Fibroblast of lung (primary cell): ENCODE measurements around the gene ZBTB32. TPM values are rescaled to one million over a fixed set of nuclear protein-coding genes. Genes with fewer than 3 reads are reported as not detected.
A peak's percentile ranks its signal among the peaks of the same experiment; 100 is the strongest.

Source experiments
- DNase-seq, 2 donors: peaks; one replicate each; pipeline versions ENCODE4 v3.0.0 to v3.0.0-alpha.2; 2010; ENCODE audit warnings: low read depth in 2 of 2
- H2AFZ ChIP-seq: 2 replicates; pipeline ENCODE4 v1.5.1; 2012; ENCODE audit warnings: low read length, control low read depth, inconsistent platforms
- H3K27ac ChIP-seq: 2 replicates; pipeline ENCODE4 v1.5.1; 2011; ENCODE audit warnings: low read length, control low read depth; ENCODE audit not compliant: insufficient read depth
- H3K27me3 ChIP-seq: 2 replicates; pipeline ENCODE4 v1.5.1; 2011; ENCODE audit warnings: mild to moderate bottlenecking, low read length; ENCODE audit not compliant: control insufficient read depth, insufficient read depth
- H3K36me3 ChIP-seq: 2 replicates; pipeline ENCODE4 v1.5.1; 2011; ENCODE audit warnings: low read length; ENCODE audit not compliant: control insufficient read depth, insufficient read depth
- H3K4me1 ChIP-seq: 2 replicates; pipeline ENCODE4 v1.5.1; 2011; ENCODE audit warnings: low read length; ENCODE audit not compliant: control insufficient read depth, insufficient read depth; ENCODE audit errors: extremely low read depth
- H3K4me2 ChIP-seq: 2 replicates; pipeline ENCODE4 v1.5.1; 2011; ENCODE audit warnings: low read length, control low read depth; ENCODE audit not compliant: insufficient read depth; ENCODE audit errors: extremely low read depth
- H3K4me3 ChIP-seq, 4 experiments: fragments of 200-600 bp in 1 of 4; sonication (generic) in 1 of 4; replicated peaks in 1 of 4; 2 replicates each; pipeline ENCODE4 v1.5.1; 2011 to 2016; ENCODE audit warnings: low read length in 4 of 4, low read depth in 3 of 4, mild to moderate bottlenecking in 3 of 4, control low read depth in 2 of 4, inconsistent platforms in 1 of 4, mixed read lengths in 1 of 4; ENCODE audit not compliant: insufficient read depth in 1 of 4; ENCODE audit errors: control extremely low read depth in 1 of 4
- H3K79me2 ChIP-seq: 2 replicates; pipeline ENCODE4 v1.5.1; 2012; ENCODE audit warnings: mild to moderate bottlenecking, low read length, inconsistent platforms; ENCODE audit not compliant: control insufficient read depth, insufficient read depth
- H3K9ac ChIP-seq: 2 replicates; pipeline ENCODE4 v1.5.1; 2011; ENCODE audit warnings: mild to moderate bottlenecking, low read length, control low read depth; ENCODE audit not compliant: insufficient read depth
- H3K9me3 ChIP-seq: 2 replicates; pipeline ENCODE4 v1.5.1; 2012; ENCODE audit warnings: low read depth, low read length; ENCODE audit not compliant: control insufficient read depth, insufficient read depth
- H4K20me1 ChIP-seq: 2 replicates; pipeline ENCODE4 v1.5.1; 2011; ENCODE audit warnings: low read length; ENCODE audit not compliant: control insufficient read depth, insufficient read depth; ENCODE audit errors: extremely low read depth
- CTCF ChIP-seq, 2 donors: IDR thresholded peaks in 1 of 2; conservative IDR thresholded peaks in 1 of 2; 1 replicate in 1 of 2; 2 replicates in 1 of 2; pipeline ENCODE4 v1.5.1; 2011 to 2012; ENCODE audit warnings: low read length in 2 of 2, control low read depth in 1 of 2, inconsistent platforms in 1 of 2, low read depth in 1 of 2, mild to moderate bottlenecking in 1 of 2
- EZH2 ChIP-seq: IDR thresholded peaks from 2 replicates; pipeline ENCODE4 v1.5.1; 2012; ENCODE audit warnings: low read length, control low read depth, mild to moderate bottlenecking; ENCODE audit errors: missing control alignments
- polyA plus RNA-seq, 2 donors: library from polyadenylated mRNA; depleted of rRNA in 1 of 2; stranded (reverse) in 1 of 2; unstranded in 1 of 2; fragments of >200 nt; gene quantifications; 2 replicates each; pipeline ENCODE4 v1.2.1, GENCODE V29; 2011 to 2012; ENCODE audit warnings: missing spikeins in 1 of 2
- total RNA-seq: library from RNA; depleted of rRNA; stranded (reverse); fragments of >200 nt; gene quantifications from 2 replicates; pipeline ENCODE4 v1.2.1, GENCODE V29; 2014

ZBTB32 gene
- total and polyA plus RNA-seq, 2 donors (not counting 1 experiment from before 2014, with no cell fraction given): not detected

DNA sequence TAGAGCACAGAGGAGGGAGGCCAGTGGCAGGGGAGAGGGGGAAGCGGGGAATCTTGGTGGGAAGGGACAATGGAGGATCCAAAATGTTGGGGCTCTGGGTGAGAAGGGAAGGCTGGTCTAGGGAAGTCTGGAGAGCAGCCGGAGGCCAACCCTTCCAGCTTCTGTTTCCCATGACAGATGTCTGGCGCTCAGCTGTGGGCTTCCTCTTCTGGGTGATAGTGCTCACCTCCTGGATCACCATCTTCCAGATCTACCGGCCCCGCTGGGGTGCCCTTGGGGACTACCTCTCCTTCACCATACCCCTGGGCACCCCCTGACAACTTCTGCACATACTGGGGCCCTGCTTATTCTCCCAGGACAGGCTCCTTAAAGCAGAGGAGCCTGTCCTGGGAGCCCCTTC is 42.2 kb downstream of the ZBTB32 start:
- DNase-seq: no peak
- H3K4me1 ChIP-seq: peaks cover 6% of the 10 kb centered on the region
- no peaks in the 10 kb centered on the region for H4K20me1 ChIP-seq
- peak overlapping the region in 2 of 4 experiments; percentile 72 to 91 for H3K4me3 ChIP-seq
- no peak overlapping the region for H3K27ac ChIP-seq
- no peaks in the 10 kb centered on the region for H3K36me3 ChIP-seq
- TF ChIP-seq CTCF (conservative IDR thresholded peaks at IDR 0.05 in 1 of 2, IDR thresholded peaks at IDR 0.05 in 1 of 2; ENCODE audit: low read depth in 1 of 2, low read length in 2 of 2) (no peak), EZH2 (no peak)
- H3K9me3 ChIP-seq: no peaks in the 10 kb centered on the region
- no peak overlapping the region for H2AFZ ChIP-seq
- peaks cover 24% of the 10 kb centered on the region for H3K79me2 ChIP-seq
- peak overlapping the region; percentile 86 for H3K4me2 ChIP-seq
- no peak overlapping the region for H3K9ac ChIP-seq
- H3K27me3 ChIP-seq: no peaks in the 10 kb centered on the region

DNA sequence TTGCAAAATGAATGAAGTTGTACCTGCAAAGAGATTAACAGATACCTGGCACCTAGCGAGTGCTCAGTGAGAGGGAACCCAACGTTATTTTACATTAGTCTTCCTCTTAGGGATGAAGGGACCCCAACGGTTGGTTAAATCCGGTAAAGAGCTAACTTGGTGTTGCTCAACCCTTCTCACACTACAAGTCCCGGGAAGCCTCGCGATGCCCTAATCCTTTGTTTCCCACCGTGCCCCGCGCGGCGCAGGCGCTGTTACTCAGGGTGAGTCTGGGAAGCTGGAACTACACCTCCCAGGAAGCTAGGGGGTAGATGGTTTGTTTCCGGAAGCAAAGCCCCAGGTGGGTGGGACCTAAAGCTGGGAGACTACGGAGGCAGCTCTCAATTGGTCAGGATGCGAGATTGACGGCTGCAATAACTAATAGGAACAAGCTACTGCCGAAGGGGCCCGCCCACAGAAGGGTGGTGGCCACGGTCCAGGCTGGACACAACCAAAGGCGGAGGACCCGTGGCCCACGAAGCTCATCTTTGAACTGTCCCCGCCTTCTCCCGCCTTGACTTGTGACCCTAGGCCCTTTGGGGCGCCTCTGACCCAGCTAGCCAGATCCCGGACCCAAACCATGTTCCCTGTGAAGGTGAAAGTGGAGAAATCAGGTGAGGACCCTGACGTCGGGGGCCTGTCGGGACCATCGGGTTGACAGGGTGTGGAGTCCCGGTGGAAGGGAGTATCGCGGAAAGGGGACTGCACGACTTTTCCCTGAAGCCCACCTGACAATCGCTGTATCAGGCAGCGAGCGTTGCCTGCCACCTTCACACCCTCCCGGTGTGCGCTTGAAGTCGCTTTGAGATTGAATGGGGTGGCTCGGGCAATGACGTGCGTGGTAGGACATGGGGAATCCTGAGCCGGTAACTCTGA is 44.0 kb downstream of the ZBTB32 start, which contains the start of gene LIN37:
Gene LIN37 (plus strand): TSS at position 471 of the 915 bp plus-strand sequence. CDS start 149 bp downstream, at position 620.
- peak; percentile 98 to 100 for DNase-seq
- Histone ChIP-seq H3K36me3 (peaks cover 14% of the 10 kb centered on the region), H3K79me2 (peaks cover 24% of the 10 kb centered on the region), H3K4me2 (peak within 1 kb of the TSS; percentile 98), H3K27me3 (no peaks in the 10 kb centered on the region), H3K4me3 (peak within 1 kb of the TSS; percentile 75 to 100 (median 96)), H2AFZ (peak within 1 kb of the TSS; percentile 61), H3K9ac (peak within 1 kb of the TSS; percentile 87), H4K20me1 (no peaks in the 10 kb centered on the region), H3K4me1 (peaks cover 6% of the 10 kb centered on the region), H3K27ac (peak within 1 kb of the TSS; percentile 84), H3K9me3 (no peaks in the 10 kb centered on the region)
- no peak for TF ChIP-seq EZH2
- no peak for TF ChIP-seq CTCF (conservative IDR thresholded peaks at IDR 0.05 in 1 of 2, IDR thresholded peaks at IDR 0.05 in 1 of 2; ENCODE audit: low read depth in 1 of 2, low read length in 2 of 2)

GRCh38 chr19:35750167-35750566 is 45.8 kb downstream of the ZBTB32 start:
- no peak for TF ChIP-seq CTCF (conservative IDR thresholded peaks at IDR 0.05 in 1 of 2, IDR thresholded peaks at IDR 0.05 in 1 of 2; ENCODE audit: low read depth in 1 of 2, low read length in 2 of 2)
- no peak for TF ChIP-seq EZH2
- Histone ChIP-seq H3K79me2 (peaks cover 26% of the 10 kb centered on the region), H3K9ac (no peak overlapping the region)

More at GRCh38 chr19:35750167-35750566, 45.8 kb downstream of the ZBTB32 start:
- Histone ChIP-seq H2AFZ (no peak overlapping the region), H3K4me3 (peak overlapping the region in 1 of 4 experiments; percentile 19), H3K4me1 (peaks cover 2% of the 10 kb centered on the region), H3K27me3 (no peaks in the 10 kb centered on the region), H3K9me3 (no peaks in the 10 kb centered on the region), H3K4me2 (no peak overlapping the region), H3K27ac (no peak overlapping the region), H3K36me3 (peaks cover 21% of the 10 kb centered on the region), H4K20me1 (no peaks in the 10 kb centered on the region)
- no peak for DNase-seq
